Calu3 (cell line): Measurements from ENCODE around the gene ANXA1. TPM values are rescaled to one million over a fixed set of nuclear protein-coding genes. Genes with fewer than 3 reads are reported as not detected.

ENCODE experiments used
- BruUV-seq: library from RNA; stranded (reverse); fragments of 400-500 nt; replicated peaks from 2 replicates; lab custom pipeline; 2021; lab: Mats Ljungman, UMichigan
- CTCF ChIA-PET: fragments of 300-600 bp; sonication (Branson Sonifier 250); formaldehyde crosslinking; loops from one replicate; lab custom pipeline; 2022; ENCODE audit warnings: antibody characterized with exemption; lab: Charles Lee
- DNase-seq: peaks from one replicate; pipeline ENCODE4 v3.0.0; 2022
- H3K27ac Mint-ChIP-seq: one replicate; pipeline ENCODE4 v1.8.0; 2022; ENCODE audit warnings: mixed read lengths; ENCODE audit not compliant: unreplicated experiment
- H3K27me3 Mint-ChIP-seq: one replicate; pipeline ENCODE4 v1.8.0; 2022; ENCODE audit warnings: mixed read lengths; ENCODE audit not compliant: unreplicated experiment
- H3K36me3 Mint-ChIP-seq: one replicate; pipeline ENCODE4 v1.8.0; 2022; ENCODE audit warnings: mild to moderate bottlenecking, moderate library complexity, mixed read lengths; ENCODE audit not compliant: insufficient read depth, unreplicated experiment
- H3K4me1 Mint-ChIP-seq: one replicate; pipeline ENCODE4 v1.8.0; 2022; ENCODE audit warnings: mild to moderate bottlenecking, low read depth, mixed read lengths; ENCODE audit not compliant: unreplicated experiment
- H3K4me3 Mint-ChIP-seq: one replicate; pipeline ENCODE4 v1.8.0; 2022; ENCODE audit warnings: mild to moderate bottlenecking, low read depth, moderate library complexity, mixed read lengths; ENCODE audit not compliant: unreplicated experiment
- H3K9me3 Mint-ChIP-seq: one replicate; pipeline ENCODE4 v1.8.0; 2022; ENCODE audit warnings: low read depth, mixed read lengths; ENCODE audit not compliant: unreplicated experiment
- CTCF ChIP-seq: fragments of 200-600 bp; IDR thresholded peaks from one replicate; pipeline ENCODE4 v1.8.0; 2022; ENCODE audit warnings: antibody characterized with exemption; ENCODE audit not compliant: unreplicated experiment
- intact Hi-C: fragments of 100-400 bp; cut with micrococcal nuclease; formaldehyde crosslinking; loops from one replicate; pipeline ENCODE4 v1.10.0; 2022; ENCODE audit not compliant: unreplicated experiment
- total RNA-seq: library from RNA; stranded (reverse); gene quantifications from 2 replicates; pipeline ENCODE4 v1.2.3, GENCODE V29; 2022

ANXA1 gene
- total RNA-seq, 1 experiment from 2014 or later, result 458 TPM

GRCh38 chr9:73178044-73178443, 26.4 kb downstream of the ANXA1 start:
- BruUV-seq, result no TSS peak
- Mint-ChIP-seq H3K4me1 (peaks cover 45% of the 10 kb centered on the region), H3K27me3 (no peaks in the 10 kb centered on the region), H3K36me3 (peaks cover 8% of the 10 kb centered on the region), H3K9me3 (no peaks in the 10 kb centered on the region), H3K4me3 (no peak overlapping the region), H3K27ac (no peak overlapping the region)
- intact Hi-C loops, result loop anchor here (2.0 to 5.0 kb wide), 2 partner anchors 41 to 69 kb away; no protein-coding TSS in a partner anchor
- CTCF ChIA-PET, result interaction anchor here (1.0 to 1.9 kb wide), 2 partner anchors 29 to 78 kb away, joined by 3 to 5 read pairs; no protein-coding TSS in a partner anchor
- no peak for TF ChIP-seq CTCF
- no peak for DNase-seq

- Mint-ChIP-seq H3K27me3 (no peaks in the 10 kb centered on the region), H3K4me3 (no peak overlapping the region), H3K27ac (no peak overlapping the region), H3K9me3 (no peaks in the 10 kb centered on the region), H3K36me3 (peaks cover 6% of the 10 kb centered on the region), H3K4me1 (peaks cover 39% of the 10 kb centered on the region)
- BruUV-seq, result no TSS peak
- CTCF ChIA-PET, result interaction anchor here (0.7 to 1.9 kb wide), 4 partner anchors 42 to 142 kb away, joined by 3 to 6 read pairs (median 4); no protein-coding TSS in a partner anchor
- intact Hi-C loops, result loop anchor here (2.0 to 5.0 kb wide), 2 partner anchors 42 to 71 kb away; no protein-coding TSS in a partner anchor
- peak; percentile 26 for DNase-seq
- no peak for TF ChIP-seq CTCF
Observed at GRCh38 chr9:73179589-73179988, 27.9 kb downstream of the ANXA1 start.

- peak overlapping the region; percentile 33 for H3K27ac Mint-ChIP-seq
- no peak for TF ChIP-seq CTCF
- no TSS peak for BruUV-seq
- CTCF ChIA-PET, result interaction anchor here (0.9 to 1.9 kb wide), 3 partner anchors 43 to 73 kb away, joined by 3 to 6 read pairs (median 3); no protein-coding TSS in a partner anchor
- no peak for DNase-seq
- peaks cover 39% of the 10 kb centered on the region for H3K4me1 Mint-ChIP-seq
- no peaks in the 10 kb centered on the region for H3K27me3 Mint-ChIP-seq
- H3K9me3 Mint-ChIP-seq, result no peaks in the 10 kb centered on the region
- H3K36me3 Mint-ChIP-seq, result peaks cover 6% of the 10 kb centered on the region
- no peak overlapping the region for H3K4me3 Mint-ChIP-seq
- intact Hi-C loops, result loop anchor here (1.0 to 5.0 kb wide), 4 partner anchors 103 to 323 kb away; no protein-coding TSS in a partner anchor
Observed at GRCh38 chr9:73180403-73180802, 28.7 kb downstream of the ANXA1 start.

- H3K4me3 Mint-ChIP-seq, result no peak overlapping the region
- TF ChIP-seq CTCF, result no peak
- H3K9me3 Mint-ChIP-seq, result peaks cover under 1% of the 10 kb centered on the region
- CTCF ChIA-PET, result interaction anchor here (1.5 kb wide), 1 partner anchor 76 kb away, joined by 3 read pairs; no protein-coding TSS in a partner anchor
- intact Hi-C loops, result loop anchor here (5.0 kb wide), 3 partner anchors 106 to 311 kb away; no protein-coding TSS in a partner anchor
- no TSS peak for BruUV-seq
- no peak for DNase-seq
- peaks cover 17% of the 10 kb centered on the region for H3K4me1 Mint-ChIP-seq
- no peak overlapping the region for H3K27ac Mint-ChIP-seq
- no peaks in the 10 kb centered on the region for H3K27me3 Mint-ChIP-seq
- H3K36me3 Mint-ChIP-seq, result no peaks in the 10 kb centered on the region
Observed at GRCh38 chr9:73182928-73183327, 31.3 kb downstream of the ANXA1 start.
